ENCODE data around the gene ADGRE3. TPM values are rescaled to one million over a fixed set of nuclear protein-coding genes. Genes with fewer than 3 reads are reported as not detected.
"Not testable (repeated sequence)": the region's sequence is repeated elsewhere in the genome, so short reads cannot be mapped to it uniquely, and the experiment has no call there.

ADGRE3 gene
- total RNA-seq, 2 donors from 2014 or later = 0.27 to 0.80 TPM

- H3K9me3 ChIP-seq = no peaks in the 10 kb centered on the region
- intact Hi-C loops (cut with DNase I) = no loop called here
- no peak overlapping the region for H3K4me3 ChIP-seq
- no peaks in the 10 kb centered on the region for H3K27me3 ChIP-seq (replicated peaks; ENCODE audit: insufficient read depth)
- DNase-seq (ENCODE audit: low spot score) = no peak
- H3K36me3 ChIP-seq = no peaks in the 10 kb centered on the region
- H3K27ac ChIP-seq = no peak overlapping the region
- 92% methylated on average over 8 of the region's 8 CpGs for WGBS
- no peaks in the 10 kb centered on the region for H3K4me1 ChIP-seq (replicated peaks)
- no peak for TF ChIP-seq CTCF (IDR thresholded peaks at IDR 0.05)
- TF ChIP-seq POLR2A (IDR thresholded peaks at IDR 0.05) = no peak
- TF ChIP-seq POLR2AphosphoS5 (IDR thresholded peaks at IDR 0.05) = no peak
Measured at GRCh38 chr19:14599548-14600147, 75.0 kb downstream of the ADGRE3 start.

- Histone ChIP-seq H3K27me3 (replicated peaks; ENCODE audit: insufficient read depth) (no peaks in the 10 kb centered on the region), H3K4me3 (no peak overlapping the region), H3K27ac (no peak overlapping the region), H3K4me1 (replicated peaks) (no peaks in the 10 kb centered on the region), H3K9me3 (no peaks in the 10 kb centered on the region), H3K36me3 (no peaks in the 10 kb centered on the region)
- intact Hi-C loops (cut with DNase I) = no loop called here
- TF ChIP-seq POLR2AphosphoS5 (IDR thresholded peaks at IDR 0.05) (no peak), CTCF (IDR thresholded peaks at IDR 0.05) (no peak), POLR2A (IDR thresholded peaks at IDR 0.05) (no peak)
- no peak for DNase-seq (ENCODE audit: low spot score)
- 91% methylated on average over 3 of the region's 3 CpGs for WGBS
Measured at GRCh38 chr19:14595558-14595957, 79.1 kb downstream of the ADGRE3 start.

GRCh38 chr19:14589433-14589832 is 85.2 kb downstream of the ADGRE3 start:
- H3K27ac ChIP-seq; H3K9me3 ChIP-seq; H3K4me1 ChIP-seq (replicated peaks); intact Hi-C loops (cut with DNase I); H3K36me3 ChIP-seq; H3K4me3 ChIP-seq; H3K27me3 ChIP-seq (replicated peaks; ENCODE audit: insufficient read depth); DNase-seq (ENCODE audit: low spot score): not testable (repeated sequence)
- WGBS = 66% methylated on average over 3 of the region's 4 CpGs

GRCh38 chr19:14585187-14585586 is 89.5 kb downstream of the ADGRE3 start:
- H3K27me3 ChIP-seq (replicated peaks; ENCODE audit: insufficient read depth); DNase-seq (ENCODE audit: low spot score); H3K4me3 ChIP-seq; intact Hi-C loops (cut with DNase I); H3K9me3 ChIP-seq; H3K27ac ChIP-seq; H3K36me3 ChIP-seq; H3K4me1 ChIP-seq (replicated peaks): not testable (repeated sequence)
- 65% methylated on average over 3 of the region's 3 CpGs for WGBS

- H3K4me3 ChIP-seq; H3K36me3 ChIP-seq; DNase-seq (ENCODE audit: low spot score); H3K4me1 ChIP-seq (replicated peaks); intact Hi-C loops (cut with DNase I); H3K27ac ChIP-seq; H3K27me3 ChIP-seq (replicated peaks; ENCODE audit: insufficient read depth); H3K9me3 ChIP-seq: not testable (repeated sequence)
- WGBS = 89% methylated on average over 4 of the region's 5 CpGs
Measured at GRCh38 chr19:14584372-14584771, 90.3 kb downstream of the ADGRE3 start.

GRCh38 chr19:14582894-14583340 is 91.7 kb downstream of the ADGRE3 start, which contains the start of gene CLEC17A:
Gene CLEC17A, plus strand, starts transcription at chr19:14583084. Its CDS starts 77 bp downstream, at chr19:14583161.
- Histone ChIP-seq H3K4me3 (no peak within 1 kb of the TSS), H3K9me3 (no peaks in the 10 kb centered on the region), H3K36me3 (no peaks in the 10 kb centered on the region), H3K27me3 (replicated peaks; ENCODE audit: insufficient read depth) (no peaks in the 10 kb centered on the region), H3K4me1 (replicated peaks) (no peaks in the 10 kb centered on the region), H3K27ac (no peak within 1 kb of the TSS)
- intact Hi-C loops (cut with DNase I) = no loop called here
- TF ChIP-seq CTCF (IDR thresholded peaks at IDR 0.05) = no peak
- TF ChIP-seq POLR2A (IDR thresholded peaks at IDR 0.05) = no peak
- no peak for TF ChIP-seq POLR2AphosphoS5 (IDR thresholded peaks at IDR 0.05)
- 48% methylated on average over 6 of the region's 6 CpGs for WGBS
- DNase-seq (ENCODE audit: low spot score) = no peak

All from prostate gland (tissue), 2 donors.